Measurements from ENCODE around the gene DIP2B.
A peak's percentile ranks its signal among the peaks of the same experiment; 100 is the strongest.
"Not testable (repeated sequence)": the region's sequence is repeated elsewhere in the genome, so short reads cannot be mapped to it uniquely, and the experiment has no call there.

Gene DIP2B, protein sequence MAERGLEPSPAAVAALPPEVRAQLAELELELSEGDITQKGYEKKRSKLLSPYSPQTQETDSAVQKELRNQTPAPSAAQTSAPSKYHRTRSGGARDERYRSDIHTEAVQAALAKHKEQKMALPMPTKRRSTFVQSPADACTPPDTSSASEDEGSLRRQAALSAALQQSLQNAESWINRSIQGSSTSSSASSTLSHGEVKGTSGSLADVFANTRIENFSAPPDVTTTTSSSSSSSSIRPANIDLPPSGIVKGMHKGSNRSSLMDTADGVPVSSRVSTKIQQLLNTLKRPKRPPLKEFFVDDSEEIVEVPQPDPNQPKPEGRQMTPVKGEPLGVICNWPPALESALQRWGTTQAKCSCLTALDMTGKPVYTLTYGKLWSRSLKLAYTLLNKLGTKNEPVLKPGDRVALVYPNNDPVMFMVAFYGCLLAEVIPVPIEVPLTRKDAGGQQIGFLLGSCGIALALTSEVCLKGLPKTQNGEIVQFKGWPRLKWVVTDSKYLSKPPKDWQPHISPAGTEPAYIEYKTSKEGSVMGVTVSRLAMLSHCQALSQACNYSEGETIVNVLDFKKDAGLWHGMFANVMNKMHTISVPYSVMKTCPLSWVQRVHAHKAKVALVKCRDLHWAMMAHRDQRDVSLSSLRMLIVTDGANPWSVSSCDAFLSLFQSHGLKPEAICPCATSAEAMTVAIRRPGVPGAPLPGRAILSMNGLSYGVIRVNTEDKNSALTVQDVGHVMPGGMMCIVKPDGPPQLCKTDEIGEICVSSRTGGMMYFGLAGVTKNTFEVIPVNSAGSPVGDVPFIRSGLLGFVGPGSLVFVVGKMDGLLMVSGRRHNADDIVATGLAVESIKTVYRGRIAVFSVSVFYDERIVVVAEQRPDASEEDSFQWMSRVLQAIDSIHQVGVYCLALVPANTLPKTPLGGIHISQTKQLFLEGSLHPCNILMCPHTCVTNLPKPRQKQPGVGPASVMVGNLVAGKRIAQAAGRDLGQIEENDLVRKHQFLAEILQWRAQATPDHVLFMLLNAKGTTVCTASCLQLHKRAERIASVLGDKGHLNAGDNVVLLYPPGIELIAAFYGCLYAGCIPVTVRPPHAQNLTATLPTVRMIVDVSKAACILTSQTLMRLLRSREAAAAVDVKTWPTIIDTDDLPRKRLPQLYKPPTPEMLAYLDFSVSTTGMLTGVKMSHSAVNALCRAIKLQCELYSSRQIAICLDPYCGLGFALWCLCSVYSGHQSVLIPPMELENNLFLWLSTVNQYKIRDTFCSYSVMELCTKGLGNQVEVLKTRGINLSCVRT (N-terminal part only)

DNA sequence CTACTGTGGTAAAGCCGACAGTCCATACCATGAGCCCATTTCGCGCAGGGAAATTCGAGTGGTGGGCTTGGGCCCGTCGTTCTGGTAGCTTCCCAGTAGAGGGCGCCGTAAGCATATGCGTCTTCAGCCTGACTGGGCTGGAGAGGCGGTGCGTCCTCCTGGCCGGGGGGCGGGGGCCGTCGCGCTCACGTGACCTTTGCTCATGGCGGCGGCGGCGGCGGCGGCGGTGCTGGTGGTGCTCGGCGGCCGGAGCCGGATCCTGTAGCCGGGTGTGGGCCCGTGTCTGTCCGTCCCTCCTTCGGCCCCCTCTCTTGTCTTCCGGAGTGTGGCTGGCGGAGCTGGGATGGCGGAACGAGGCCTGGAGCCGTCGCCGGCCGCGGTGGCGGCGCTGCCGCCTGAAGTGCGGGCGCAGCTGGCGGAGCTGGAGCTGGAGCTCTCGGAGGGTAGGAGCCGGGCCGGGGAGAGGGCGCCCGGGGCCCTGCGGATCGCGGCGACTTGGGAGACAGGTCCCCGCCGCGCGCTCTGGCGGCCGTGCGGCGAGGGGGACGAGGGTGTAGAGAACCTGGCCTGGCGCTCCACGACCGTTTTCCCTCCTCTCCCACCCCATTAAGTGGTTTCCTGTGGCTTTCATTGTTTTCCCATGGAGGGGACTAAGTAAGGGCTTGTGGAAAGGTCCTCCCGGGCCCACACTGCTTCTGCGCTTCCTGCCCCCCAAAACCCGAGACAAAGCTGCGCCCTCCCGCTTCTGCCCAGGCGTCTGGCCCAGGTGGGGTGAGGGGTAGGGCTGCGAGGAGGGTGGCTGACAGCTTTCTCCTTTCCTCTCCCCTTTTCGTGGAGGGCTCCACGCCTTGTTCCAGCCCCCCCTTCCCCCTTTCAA is at the start of gene DIP2B:
TSS of gene DIP2B (plus strand) at position 188 of the 877 bp plus-strand sequence. CDS start at position 344, 156 bp downstream.
- DNase-seq (ENCODE audit: low read depth, low spot score) = peak; percentile 94

DNA sequence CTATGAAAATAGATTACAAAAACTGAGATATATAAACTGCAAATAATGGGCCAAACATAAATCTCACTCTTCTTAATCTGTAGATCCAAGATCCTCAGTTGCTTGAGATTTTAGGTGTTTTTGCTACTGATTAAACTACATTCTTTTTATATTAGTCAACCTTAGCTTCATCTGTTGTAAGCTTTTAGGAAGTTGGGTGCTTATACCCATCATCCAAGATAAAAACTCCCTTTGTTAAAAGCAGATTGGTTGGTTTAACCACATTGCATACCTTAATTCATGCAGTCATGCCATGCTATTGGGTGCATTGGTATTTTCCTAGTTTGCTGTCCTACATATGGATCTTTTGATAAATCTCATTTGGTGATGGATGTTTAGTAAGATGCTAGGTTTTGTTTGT is 46.2 kb upstream of the DIP2B start:
- DNase-seq (ENCODE audit: low read depth, low spot score) = no peak

DNA sequence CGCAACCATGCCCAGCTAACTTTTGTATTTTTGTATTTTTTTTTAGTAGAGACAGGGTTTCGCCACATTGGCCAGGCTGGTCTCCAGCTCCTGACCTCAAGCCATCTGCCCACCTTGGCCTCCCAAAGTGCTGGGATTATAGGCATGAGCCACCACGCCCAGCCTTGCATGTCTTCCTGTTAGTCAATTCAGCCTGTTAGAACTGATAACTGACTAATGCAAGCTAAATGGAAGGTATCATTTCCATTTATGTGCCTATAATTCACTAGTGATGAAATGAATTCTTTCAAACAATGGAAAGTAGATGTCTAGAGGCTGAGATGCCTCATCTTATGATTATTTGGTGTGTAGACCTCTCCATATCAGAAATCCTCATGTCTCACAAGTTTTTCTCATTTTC is 37.3 kb upstream of the DIP2B start:
- no peak for DNase-seq (ENCODE audit: low read depth, low spot score)

DNA sequence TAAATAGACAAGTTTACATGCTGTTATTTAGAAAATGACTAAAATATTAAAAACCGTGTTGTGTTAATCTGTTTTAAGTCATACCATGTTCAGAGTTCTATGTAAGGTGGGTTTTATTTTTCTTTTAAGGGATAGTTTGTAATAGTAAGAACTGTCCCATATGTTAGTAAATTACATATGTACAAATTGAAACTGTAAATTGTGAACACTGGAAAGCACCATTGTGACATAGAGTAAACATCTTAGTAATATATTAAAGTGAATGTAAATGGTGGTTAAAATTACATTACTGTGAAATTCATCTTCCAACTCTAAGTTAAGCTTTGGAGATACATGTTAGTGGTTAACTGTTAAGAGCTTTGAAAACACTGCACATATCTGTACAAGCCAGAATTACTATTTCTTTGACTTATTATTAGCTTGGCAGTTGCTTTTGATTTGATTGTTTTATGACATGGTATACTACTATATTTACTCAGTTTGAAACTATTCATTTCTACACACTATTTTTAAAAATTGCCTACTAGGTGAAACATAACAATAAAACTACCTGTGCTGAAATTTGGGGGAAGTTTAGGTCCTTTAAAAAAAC is 27.4 kb upstream of the DIP2B start:
- DNase-seq (ENCODE audit: low read depth, low spot score) = no peak

DNA sequence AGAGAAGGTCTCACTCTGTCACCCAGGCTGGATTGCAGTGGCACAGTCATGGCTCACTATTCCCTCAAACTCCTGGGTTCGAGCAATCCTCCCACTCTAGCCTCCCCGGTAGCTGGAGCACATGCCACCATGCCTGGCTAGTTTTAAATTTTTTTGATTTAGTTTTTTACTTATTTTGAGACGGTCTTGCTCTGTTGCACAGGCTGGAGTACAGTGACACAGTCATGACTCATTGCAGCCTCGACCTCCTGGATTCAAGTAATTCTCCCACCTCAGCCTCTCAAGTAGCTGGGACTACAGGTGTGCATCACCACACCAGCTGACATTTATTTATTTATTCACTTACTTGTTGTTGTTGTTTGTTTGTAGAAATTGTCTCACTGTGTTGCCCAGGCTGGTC is 22.2 kb upstream of the DIP2B start:
- DNase-seq (ENCODE audit: low read depth, low spot score) = no peak

DNA sequence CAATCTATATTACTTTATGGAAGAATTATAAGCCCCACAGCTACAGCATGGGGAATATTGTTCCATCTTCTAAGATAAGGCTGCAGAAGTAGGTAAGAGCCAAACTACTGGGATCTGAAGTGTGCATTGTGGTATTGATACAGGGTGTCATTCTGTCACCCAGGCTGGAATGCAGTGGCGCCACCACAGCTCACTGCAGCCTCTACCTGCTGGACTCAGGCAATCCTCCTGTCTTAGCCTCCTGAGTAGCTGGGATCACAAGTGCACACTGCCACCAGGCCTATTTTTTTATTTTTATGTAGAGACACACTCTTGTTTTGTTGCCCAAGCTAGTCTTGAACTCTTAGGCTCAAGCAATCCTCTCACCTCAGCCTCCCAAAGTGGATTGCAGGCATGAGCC is 21.3 kb upstream of the DIP2B start:
- DNase-seq (ENCODE audit: low read depth, low spot score) = no peak

DNA sequence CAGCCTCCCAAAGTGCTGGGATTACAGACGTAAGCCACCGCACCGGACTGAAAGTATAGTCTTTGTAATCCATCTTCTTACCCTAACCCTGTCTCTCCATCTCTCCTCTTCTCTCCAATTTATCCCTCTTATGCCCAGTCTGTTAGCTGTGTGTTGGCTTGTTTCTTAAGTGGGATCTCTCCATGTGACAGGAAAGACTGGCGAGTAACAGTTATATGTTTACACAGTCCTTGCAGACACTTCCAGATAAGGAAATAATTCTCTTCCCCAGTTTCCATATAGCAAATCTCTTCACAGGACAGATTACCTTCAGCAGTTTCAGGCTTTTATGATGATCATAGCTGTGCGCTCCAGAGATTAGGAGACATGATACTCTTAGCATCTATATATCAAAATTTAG is 16.0 kb upstream of the DIP2B start:
- DNase-seq (ENCODE audit: low read depth, low spot score) = no peak

DNA sequence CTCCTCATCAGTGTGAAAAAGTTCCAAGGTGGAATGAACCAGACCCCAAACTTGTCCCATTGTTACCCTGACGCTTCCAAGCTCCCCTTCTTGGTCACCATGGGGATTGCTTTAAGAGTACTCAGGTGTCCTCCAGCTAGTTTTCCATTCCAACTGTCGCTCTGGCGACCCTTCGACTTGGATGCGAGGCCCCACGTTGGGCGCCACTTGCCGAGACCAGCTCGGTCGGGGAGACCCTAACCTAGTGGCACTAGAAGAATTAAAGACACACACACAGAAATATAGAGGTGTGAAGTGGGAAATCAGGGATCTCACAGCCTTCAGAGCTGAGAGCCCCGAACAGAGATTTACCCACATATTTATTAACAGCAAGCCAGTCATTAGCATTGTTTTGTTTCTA is 6.7 kb upstream of the DIP2B start:
- DNase-seq (ENCODE audit: low read depth, low spot score) = not testable (repeated sequence)

DNA sequence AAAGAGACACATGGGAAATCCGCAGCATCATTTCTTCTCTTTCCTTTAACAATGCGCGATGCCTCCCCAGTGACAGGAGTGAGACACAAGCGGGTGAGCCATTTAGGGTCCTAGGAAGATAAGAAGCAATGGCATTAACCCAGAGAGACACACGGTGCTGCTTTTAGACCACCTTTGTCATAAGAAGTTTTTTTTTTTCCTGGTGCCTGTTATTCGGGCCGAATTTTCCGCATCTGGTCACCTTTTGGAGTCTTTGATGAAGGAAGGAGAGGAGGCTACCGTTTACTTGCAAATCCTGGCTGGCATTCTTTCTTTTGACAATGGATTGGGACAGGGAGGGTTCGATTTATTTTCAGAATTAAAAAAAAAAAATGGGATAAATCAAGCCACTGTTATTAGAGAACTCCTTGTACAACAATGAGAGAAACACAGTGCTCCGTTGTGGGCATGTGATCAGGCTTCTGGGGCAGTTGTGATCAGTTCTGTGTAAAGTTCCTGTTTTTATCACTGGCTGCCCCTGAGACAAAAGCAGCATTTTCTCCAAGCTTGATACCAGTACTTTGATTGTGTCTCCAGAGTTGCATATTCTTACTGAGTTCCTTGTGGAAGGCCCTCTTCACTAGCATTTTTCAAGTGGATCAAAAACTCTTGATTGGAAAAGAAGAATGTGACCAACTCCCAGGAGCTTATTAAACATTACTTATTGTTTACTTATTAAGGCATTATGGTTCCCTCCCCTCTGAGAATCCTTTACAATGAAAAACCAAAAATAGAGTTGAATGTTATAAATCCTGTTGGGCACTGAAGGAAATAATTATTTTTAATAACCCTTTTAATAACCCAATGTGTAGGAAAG is 1.1 kb downstream of the DIP2B start:
- no peak for DNase-seq (ENCODE audit: low read depth, low spot score)

DNA sequence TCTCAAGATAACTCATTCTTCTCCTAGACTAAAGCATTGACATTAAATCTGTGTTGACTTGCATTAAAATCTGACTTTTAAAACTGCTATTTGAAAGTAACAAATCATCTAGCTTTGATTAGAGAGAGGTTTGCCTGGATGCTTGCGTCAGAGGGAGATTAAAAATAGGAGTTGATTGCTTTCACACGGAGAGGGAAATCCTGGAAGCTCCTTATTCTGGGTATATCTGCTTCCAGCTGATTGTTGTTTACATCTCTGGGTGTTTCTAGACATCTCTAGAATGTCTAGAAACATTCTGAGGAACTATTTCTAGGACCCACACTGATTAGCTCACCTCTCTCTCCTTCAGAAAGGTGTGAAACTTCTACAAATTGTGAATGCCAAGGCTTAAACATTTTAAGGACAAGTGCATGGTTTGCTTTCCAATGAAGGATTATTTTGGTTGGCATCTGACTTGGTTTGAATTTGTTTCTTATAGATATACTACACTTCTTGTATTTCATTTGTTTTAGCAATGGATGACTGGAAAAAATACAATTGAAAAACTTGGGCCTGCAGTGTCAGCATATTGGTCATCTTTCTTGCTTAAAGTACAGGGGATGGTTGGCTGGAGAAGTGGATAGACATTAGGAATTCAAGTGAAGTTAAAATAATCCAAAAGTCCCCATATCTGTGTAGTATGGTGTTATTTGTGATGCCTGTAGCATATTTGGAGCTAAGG is 2.1 kb downstream of the DIP2B start:
- DNase-seq (ENCODE audit: low read depth, low spot score) = no peak

DNA sequence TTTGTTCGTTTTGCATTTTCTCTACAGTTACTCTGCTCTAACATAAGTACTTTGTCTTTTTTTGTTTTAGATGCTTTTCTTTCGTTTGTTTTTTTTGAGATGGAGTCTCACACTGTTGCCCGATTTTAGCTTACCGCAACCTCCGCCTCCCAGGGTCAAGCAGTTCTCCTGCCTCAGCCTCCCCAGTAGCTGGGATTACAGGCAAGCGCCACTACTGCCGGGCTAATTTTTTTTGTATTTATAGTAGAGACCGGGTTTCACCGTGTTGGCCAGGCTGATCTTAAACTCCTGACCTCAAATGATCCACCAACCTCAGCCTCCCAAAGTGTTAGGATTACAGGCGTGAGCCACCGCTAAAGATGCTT is 2.7 kb downstream of the DIP2B start:
- no peak for DNase-seq (ENCODE audit: low read depth, low spot score)

DNA sequence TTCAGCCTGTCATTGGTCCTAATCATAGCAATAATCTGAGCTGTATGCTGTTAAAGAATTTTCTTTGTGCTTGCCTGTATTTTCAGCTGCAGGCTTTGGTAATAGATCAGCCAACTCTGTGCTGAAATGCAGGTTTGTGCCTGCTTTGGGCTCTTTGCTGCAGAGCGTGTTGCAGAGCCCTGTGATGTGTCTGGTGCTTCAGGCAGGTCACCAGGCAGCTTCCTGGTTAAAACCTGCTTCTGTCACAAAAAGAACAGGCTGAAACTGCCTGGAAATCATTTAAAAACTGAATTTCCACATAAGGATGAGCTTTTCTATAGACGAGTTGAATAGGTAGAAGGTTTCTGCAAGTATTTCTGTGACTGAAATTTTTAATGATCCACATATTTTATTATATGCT is 3.1 kb downstream of the DIP2B start:
- no peak for DNase-seq (ENCODE audit: low read depth, low spot score)

DNA sequence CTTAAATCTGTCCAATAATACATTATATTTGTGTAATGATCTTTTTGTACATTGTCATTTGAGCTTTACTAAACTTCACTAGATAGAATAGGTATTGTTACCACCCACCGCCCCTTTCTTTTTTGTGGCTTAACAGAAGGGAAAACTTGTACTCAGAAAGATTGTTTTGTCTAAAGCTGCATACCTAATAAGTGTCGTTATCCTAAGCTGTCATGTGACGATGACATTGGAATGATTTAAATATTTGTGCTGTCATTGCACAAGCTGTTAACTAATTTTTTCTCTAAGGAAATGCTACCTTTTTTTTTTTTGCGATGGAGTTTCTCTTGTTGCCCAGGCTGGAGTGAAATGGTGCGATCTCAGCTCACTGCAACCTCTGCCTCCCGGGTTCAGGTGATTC is 3.6 kb downstream of the DIP2B start:
- DNase-seq (ENCODE audit: low read depth, low spot score) = no peak

DNA sequence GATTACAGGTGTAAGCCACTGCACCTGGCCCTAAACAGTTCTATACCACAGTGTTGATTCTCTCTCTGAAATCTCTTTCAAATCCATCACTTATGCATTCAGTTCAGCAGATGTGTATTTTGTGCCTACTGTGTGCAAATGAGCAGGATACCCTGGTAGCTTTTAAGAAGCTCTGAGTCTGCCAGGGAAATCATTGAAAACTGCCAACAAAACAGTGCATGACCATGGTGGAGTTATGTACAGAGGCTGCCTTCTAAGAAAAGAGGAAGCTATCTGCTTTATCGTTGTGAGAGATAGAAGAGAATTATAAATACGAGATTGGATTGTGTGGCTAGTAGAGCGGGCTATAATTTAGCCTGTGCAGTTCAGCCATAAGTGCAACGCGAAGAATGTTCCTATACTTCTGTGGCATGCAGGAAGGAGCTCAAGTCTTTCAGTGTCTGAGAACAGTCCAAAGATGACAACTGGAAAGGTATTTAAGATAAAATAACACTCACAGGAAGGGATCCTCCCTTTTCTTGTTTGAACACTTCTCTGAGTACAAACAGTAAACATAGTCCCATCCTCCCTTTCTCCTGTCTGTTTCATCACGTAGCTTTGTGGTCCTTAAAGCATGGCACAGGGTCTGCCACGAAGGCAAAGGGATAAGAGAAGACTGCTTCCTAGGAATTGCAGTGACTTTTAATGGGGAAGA is 4.3 kb downstream of the DIP2B start:
- DNase-seq (ENCODE audit: low read depth, low spot score) = no peak

DNA sequence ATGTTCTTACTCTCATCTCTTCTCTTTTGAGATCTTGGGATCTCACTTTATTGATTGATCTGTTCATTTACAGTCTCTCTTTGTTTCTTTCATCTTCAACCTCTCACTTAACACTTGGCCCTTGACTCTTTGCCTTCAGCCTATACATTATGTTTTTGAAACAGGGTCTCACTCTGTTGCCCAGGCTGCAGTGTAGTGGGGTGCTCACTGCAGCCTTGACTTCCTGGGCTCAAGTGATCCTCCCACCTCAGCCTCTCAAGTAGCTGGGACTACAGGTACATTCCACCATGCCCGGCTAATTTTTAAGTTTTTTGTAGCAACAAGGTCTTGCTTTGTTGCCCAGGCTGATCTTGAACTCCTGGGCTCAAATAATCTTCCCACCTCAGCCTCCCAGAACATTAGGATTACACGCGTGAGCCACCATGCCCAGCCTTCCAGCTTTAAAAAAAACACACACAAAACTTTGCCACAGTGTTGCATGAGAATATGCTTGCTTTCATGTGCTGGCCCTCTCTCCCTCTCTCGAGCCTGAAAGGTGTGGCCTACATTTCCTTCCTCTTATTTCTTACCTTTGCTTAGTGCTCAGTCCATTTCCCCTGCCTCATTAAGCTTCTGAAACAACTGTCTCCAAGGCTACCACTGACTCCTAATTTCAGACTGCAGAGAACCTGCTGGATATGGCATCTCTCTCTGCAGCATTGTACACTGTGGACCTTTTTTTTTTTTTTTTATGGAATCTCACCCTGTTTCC is 9.9 kb downstream of the DIP2B start:
- DNase-seq (ENCODE audit: low read depth, low spot score) = no peak

DNA sequence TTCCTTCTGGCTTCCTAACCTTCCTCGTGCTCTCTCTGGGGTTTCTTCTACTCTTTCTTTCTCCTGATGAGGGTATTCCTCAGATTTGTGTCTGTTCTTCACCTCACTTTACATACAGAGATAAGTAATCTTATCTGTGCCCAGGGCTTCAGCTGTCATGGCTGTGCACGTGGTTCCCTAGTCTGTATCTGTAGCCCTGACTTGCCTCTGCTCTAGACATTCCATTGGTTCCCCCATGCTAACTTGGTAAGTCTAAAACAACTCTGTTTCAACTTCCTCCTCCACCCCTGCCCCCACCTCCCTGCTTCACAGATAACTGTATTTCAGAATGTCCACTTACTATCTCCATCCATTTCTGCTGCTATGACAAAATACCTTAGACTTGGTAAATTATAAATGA is 10.8 kb downstream of the DIP2B start:
- DNase-seq (ENCODE audit: low read depth, low spot score) = no peak

DNA sequence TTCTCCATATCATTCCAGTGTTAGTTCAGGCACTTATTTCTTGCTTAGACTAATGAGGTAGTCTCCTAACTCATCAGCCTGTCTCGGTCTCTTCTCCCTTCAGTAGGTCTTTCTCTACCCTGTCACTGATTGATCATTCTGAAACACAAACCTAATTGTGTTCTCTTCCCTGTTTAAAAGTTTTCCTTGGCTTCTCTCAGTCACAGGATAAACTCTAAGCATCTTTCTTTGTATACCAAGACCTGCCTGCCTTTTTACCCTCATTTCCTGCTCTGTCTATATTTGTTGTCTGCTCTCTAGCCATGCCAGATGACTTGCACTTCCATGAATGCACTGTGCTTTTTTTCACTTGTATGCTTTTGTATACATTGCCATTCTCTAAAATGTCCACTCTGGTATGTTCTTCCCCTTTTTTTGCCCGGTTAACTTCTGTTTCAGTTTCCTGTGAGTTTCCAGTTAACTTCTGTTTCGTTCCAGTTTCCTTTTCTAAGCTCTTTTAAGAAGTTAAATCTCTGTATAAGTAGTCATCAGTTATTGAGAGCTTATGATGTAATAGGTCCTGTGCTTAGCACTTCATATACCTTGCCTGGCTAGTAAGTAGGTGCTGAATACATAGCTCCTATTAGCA is 12.8 kb downstream of the DIP2B start:
- no peak for DNase-seq (ENCODE audit: low read depth, low spot score)

Data from activated naive CD8-positive, alpha-beta T cell treated with anti-CD3 and anti-CD28 coated beads, Interleukin-2, amount 50 U/mL, for 16 hours (primary cell).